ENCODE data around the gene ASCC3. TPM values are rescaled to one million over a fixed set of nuclear protein-coding genes. Genes with fewer than 3 reads are reported as not detected.

Gene ASCC3
- total RNA-seq, 1 experiment from 2014 or later: 32.2 TPM

DNA sequence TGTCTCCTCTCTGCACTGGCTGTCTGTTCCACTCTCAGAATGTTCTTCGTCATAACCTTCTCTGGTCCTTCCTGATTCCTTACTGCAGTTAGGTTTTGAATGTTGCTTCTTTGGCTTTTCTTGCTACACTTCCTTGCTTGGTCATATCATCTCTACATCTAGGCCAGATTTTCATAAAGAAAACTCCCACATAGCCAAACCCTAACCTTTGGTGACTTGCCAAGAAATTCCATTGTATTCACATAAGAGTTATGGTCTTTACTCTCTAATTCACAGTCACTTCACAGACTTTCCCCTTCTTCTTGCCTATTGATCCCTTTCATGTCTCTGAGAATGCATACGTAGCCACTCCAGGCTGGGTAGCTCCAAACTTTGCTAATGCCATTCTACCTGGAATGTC is 374.5 kb downstream of the ASCC3 start:
- CTCF ChIA-PET: no interaction called here
- intact Hi-C loops (cut with micrococcal nuclease; ENCODE audit: unreplicated experiment): no loop called here
- no peaks in the 10 kb centered on the region for H3K27me3 ChIP-seq (replicated peaks; ENCODE audit: insufficient read depth, low read depth, low read length, poor library complexity)
- no peaks in the 10 kb centered on the region for H3K36me3 ChIP-seq (ENCODE audit: insufficient read depth, low read length, poor library complexity, severe bottlenecking)
- POLR2A ChIA-PET (ENCODE audit: low non-redundant PET): no interaction called here
- TF ChIP-seq EZH2 (IDR thresholded peaks at IDR 0.05; ENCODE audit: borderline replicate concordance, low read depth, low read length, poor library complexity, severe bottlenecking): no peak
- no peak for TF ChIP-seq CTCF (conservative IDR thresholded peaks at IDR 0.05; ENCODE audit: low read depth, low read length)
- BruUV-seq (replicated peaks): no TSS peak
- no peaks in the 10 kb centered on the region for H3K4me1 ChIP-seq (ENCODE audit: insufficient read depth, low read length, poor library complexity, severe bottlenecking)
- no peak overlapping the region for H3K4me3 ChIP-seq (ENCODE audit: low read depth, low read length, poor library complexity, severe bottlenecking)
- no peak overlapping the region for H3K27ac ChIP-seq (ENCODE audit: low read depth, low read length, poor library complexity, severe bottlenecking)
- no peaks in the 10 kb centered on the region for H3K9me3 ChIP-seq (ENCODE audit: low read depth, low read length, poor library complexity, severe bottlenecking)
- DNase-seq (ENCODE audit: low spot score): no peak

DNA sequence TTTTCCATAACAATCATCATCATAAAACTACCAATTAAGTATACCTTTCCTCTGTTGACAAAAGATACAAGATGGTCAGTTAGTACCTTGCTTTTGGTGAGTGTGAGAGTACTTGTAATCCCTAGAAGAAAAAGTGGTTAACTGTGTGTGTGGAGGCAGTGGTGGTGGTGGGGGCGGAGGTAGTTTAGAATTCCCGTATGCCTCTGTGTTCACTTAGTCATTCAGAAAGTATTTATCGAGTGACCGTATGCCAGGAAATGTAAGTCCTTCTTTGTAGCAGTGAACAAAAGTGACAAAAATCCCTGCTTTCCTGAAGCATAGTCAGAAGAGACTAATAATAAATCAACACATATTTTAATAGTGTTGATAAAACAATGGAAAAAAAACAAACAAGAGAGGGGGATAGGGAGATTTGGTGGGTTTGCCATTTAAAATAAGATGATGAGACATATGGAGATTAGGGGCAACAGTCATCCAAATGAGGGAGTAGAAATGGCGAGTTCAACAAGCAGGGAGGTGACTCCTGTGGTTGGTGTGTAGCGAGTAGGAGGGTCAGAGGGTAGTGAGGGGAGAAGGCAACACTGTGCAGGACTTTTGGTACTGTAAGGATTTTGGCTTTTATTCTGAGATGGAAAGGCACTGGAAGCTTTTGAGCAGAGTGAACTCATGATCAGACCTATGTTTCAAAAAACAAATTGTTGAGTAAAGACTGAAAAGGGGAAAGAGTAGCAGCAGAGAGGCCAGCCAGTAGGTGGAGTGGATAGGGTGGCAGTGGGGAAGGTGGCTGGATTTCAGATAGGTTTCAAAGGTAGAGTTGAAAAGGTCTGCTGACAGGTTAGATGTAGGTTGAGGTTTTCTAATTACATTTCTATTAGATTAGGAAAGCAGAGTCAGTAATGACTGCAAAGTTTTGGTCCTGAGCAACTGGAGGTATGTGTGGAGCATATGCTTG is 376.1 kb downstream of the ASCC3 start:
- CTCF ChIA-PET: no interaction called here
- Histone ChIP-seq H3K4me3 (ENCODE audit: low read depth, low read length, poor library complexity, severe bottlenecking) (no peak overlapping the region), H3K36me3 (ENCODE audit: insufficient read depth, low read length, poor library complexity, severe bottlenecking) (no peaks in the 10 kb centered on the region), H3K4me1 (ENCODE audit: insufficient read depth, low read length, poor library complexity, severe bottlenecking) (no peaks in the 10 kb centered on the region), H3K27me3 (replicated peaks; ENCODE audit: insufficient read depth, low read depth, low read length, poor library complexity) (no peaks in the 10 kb centered on the region), H3K27ac (ENCODE audit: low read depth, low read length, poor library complexity, severe bottlenecking) (no peak overlapping the region), H3K9me3 (ENCODE audit: low read depth, low read length, poor library complexity, severe bottlenecking) (no peaks in the 10 kb centered on the region)
- no TSS peak for BruUV-seq (replicated peaks)
- DNase-seq (ENCODE audit: low spot score): no peak
- TF ChIP-seq CTCF (conservative IDR thresholded peaks at IDR 0.05; ENCODE audit: low read depth, low read length): no peak
- no peak for TF ChIP-seq EZH2 (IDR thresholded peaks at IDR 0.05; ENCODE audit: borderline replicate concordance, low read depth, low read length, poor library complexity, severe bottlenecking)
- POLR2A ChIA-PET (ENCODE audit: low non-redundant PET): no interaction called here
- intact Hi-C loops (cut with micrococcal nuclease; ENCODE audit: unreplicated experiment): no loop called here

GRCh38 chr6:100503043-100503705 is 378.0 kb downstream of the ASCC3 start:
- ChIA-PET CTCF (no interaction called here), POLR2A (ENCODE audit: low non-redundant PET) (no interaction called here)
- H3K27me3 ChIP-seq (replicated peaks; ENCODE audit: insufficient read depth, low read depth, low read length, poor library complexity): no peaks in the 10 kb centered on the region
- no peaks in the 10 kb centered on the region for H3K36me3 ChIP-seq (ENCODE audit: insufficient read depth, low read length, poor library complexity, severe bottlenecking)
- no peaks in the 10 kb centered on the region for H3K4me1 ChIP-seq (ENCODE audit: insufficient read depth, low read length, poor library complexity, severe bottlenecking)
- H3K27ac ChIP-seq (ENCODE audit: low read depth, low read length, poor library complexity, severe bottlenecking): no peak overlapping the region
- H3K9me3 ChIP-seq (ENCODE audit: low read depth, low read length, poor library complexity, severe bottlenecking): no peaks in the 10 kb centered on the region
- H3K4me3 ChIP-seq (ENCODE audit: low read depth, low read length, poor library complexity, severe bottlenecking): no peak overlapping the region
- no peak for TF ChIP-seq EZH2 (IDR thresholded peaks at IDR 0.05; ENCODE audit: borderline replicate concordance, low read depth, low read length, poor library complexity, severe bottlenecking)
- TF ChIP-seq CTCF (conservative IDR thresholded peaks at IDR 0.05; ENCODE audit: low read depth, low read length): no peak
- DNase-seq (ENCODE audit: low spot score): no peak
- intact Hi-C loops (cut with micrococcal nuclease; ENCODE audit: unreplicated experiment): no loop called here
- no TSS peak for BruUV-seq (replicated peaks)
